GM21825 (cell line): Measurements from ENCODE around the gene WDSUB1.

Experiments
- ATAC-seq: cut with Tn5 transposase; IDR thresholded peaks from one replicate; pipeline ENCODE4 v1.9.1; 2021; ENCODE audit warnings: mild to moderate bottlenecking, moderate library complexity; ENCODE audit not compliant: unreplicated experiment

The WDSUB1 gene

DNA sequence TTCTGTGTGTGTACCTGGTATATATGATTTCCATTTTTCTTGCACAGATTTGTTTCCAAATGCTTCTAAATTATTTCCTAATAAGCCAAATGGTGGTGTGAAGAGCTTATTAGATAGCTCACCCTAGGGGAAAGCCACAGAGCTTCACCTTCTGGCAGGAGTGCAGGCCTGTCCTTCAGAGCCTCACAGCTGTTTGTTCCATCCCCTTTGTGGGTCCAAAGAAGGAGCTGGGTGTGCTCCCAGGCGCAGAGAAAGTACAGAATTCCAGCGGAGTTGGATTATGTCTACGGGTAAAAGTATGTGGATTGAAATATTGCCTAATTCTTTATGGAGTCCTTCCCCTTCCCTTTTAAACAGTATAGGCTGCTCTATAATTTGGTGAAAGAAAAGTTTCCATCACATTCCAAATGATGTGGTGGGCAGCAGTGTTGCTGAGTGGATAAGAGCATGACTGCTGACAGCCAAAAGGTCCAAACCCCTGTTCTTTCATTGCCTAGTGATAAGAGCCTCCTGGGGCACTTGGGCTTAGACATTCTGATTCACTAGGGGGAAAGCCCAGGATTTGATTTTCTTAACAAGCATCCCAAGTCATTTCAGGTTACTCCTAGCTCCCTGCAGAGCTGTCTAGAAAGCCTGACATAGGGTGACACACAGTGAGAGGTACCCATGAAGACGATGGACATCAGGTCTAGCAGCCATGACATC is 86.6 kb downstream of the WDSUB1 start:
- ATAC-seq: no peak

DNA sequence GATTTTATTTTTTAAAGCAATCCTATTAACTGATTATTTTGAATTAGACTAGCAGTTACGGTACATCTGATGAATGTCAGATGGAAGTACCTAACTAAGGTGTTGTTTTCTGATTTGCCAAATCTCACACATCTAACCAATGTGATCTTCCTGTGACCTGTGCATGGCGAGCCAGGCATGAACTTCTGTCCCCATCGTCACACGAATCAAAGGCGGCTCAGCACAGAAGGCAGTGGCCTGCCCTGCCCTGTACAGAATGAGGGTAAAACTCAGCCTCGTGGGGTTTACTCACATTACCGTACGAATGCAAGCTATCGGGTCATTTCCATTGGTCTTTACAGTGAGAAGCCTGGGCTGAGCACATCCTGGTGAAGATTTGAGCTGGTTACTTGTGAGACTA is 87.3 kb downstream of the WDSUB1 start:
- ATAC-seq: no peak

DNA sequence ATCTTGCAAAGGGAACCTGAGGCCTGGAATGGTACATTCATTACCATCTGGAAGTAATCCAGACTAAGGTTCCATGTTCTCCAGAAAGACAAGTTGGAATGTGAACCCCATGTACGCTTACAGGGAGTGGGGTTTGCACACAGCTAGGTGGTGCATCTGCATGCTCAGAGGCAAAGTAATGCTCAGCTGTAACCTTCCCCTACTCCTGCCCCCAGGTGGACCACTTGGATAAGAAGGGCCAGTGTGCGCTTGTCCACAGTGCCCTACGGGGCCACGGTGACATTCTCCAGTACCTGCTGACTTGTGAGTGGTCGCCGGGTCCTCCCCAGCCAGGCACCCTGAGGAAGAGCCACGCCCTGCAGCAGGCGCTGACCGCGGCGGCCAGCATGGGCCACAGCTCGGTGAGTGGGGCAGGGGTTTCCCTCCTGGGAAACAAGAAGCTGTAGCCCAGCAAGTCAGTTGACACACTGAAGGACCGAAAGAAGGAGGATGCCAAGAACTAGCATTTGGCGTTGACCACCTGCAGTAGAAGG is 90.0 kb downstream of the WDSUB1 start:
- no peak for ATAC-seq

DNA sequence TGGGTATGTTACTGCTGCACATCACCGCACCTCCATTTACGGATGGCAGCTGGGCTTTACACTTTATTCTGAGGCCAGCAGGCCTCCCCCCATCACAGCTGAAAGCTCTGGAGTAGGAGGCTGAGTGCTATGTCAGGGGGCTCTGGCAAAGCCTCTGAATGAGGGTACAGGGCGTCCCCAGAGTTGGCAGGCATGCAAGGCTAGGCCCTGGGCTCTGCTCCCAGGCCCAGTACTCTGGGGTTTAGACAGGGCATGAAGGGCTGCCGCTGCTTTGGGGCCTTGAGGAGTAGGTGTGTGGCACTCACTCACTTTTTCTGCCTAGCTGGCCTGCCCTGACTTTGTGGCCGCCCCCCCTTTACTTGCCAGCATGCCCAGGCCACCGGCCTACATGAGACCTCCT is 90.8 kb downstream of the WDSUB1 start:
- ATAC-seq: no peak

DNA sequence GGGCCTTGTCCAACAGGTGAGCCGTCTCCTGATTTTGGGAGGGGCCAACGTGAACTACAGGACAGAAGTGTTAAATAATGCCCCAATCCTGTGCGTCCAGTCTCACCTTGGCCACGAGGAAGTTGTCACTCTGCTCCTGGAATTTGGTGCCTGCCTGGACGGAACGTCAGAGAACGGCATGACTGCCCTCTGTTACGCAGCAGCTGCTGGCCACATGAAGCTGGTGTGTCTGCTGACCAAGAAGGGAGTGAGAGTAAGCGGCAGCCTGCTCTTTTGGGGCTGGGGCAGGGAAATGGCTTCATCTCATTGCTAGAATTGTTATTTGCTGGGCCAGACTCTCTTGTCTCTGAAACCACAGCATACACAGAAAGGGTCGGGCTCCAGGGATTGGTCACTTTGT is 92.3 kb downstream of the WDSUB1 start:
- ATAC-seq: no peak

DNA sequence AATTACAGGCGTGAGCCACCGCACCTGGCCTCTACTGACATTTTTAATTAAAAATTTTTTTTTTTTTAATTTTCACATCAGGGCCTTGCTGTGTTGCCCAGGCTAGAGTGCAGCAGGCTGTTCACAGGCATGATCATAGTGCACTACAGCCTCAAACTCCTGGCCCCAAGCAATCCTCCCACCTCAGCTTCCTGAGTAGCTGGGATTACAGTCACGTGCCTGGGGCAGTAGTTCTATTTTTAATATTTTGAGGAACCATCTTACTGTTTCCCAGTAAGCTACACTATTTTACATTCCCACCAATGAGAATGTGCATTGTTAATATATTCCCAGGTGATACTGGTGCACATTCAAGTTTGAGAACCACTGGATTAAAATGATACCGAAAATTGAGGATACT is 92.7 kb downstream of the WDSUB1 start:
- ATAC-seq: no peak

DNA sequence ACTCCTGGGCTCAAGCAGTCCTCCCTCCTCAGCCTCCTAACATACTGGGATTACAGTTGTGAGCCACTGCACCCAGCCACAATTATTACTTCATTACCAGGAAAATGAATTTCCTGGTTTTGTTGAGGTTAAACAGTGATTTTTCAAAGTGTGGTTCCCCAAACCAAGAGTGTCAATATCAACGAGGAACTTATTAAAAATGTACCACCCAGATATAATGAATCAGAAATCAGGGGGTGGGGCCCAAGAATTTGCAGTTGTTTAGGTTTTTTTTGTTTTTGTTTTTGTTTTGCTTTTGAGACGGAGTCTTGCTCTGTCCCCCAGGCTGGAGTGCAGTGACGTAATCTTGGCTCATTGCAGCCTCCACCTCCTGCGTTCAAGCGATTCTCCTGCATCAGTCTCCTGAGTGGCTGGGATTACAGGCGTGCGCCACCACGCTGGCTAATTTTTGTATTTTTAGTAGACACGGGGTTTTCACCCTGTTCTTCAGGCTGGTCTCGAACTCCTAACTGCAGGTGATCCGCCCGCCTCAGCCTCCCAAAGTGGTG is 94.1 kb downstream of the WDSUB1 start:
- no peak for ATAC-seq

DNA sequence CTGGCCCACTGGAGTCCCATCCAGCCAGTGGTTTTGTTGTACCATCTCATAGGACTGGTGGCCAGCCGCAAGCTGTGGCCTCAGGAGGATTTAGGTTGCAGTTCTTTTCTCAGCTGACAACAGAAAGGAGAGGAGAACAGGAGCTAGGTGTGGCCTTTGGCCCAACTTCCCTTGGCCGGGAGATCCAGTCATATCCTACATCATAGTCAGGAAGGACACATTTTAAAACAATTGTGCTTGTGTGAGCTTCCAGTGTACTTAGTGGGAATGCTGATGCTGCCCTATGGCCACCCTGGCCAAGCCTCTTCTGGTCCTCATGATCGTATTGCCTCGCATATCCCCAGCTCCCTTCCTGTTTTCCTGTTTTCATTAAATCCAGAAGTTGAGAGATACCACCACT is 98.1 kb downstream of the WDSUB1 start:
- ATAC-seq: no peak

DNA sequence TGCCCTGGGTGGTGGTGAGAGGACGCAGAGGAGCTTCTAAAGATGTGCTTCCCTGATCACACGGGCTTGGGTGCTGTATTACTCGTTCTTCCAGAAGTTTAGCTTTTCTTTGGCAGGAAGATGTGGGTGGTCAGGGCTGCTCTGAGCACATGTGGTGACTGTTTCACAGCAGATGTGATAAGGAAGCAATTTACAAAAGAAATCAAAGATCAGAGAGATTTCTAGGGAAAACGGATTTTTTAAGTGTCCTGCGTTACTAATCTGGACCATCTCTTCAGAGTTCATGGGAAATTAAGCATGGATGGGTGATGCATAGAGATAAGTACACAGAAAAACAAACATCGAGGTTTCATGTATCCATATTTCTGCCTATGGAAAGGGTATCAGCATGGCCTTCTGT is 99.4 kb downstream of the WDSUB1 start:
- ATAC-seq: no peak

DNA sequence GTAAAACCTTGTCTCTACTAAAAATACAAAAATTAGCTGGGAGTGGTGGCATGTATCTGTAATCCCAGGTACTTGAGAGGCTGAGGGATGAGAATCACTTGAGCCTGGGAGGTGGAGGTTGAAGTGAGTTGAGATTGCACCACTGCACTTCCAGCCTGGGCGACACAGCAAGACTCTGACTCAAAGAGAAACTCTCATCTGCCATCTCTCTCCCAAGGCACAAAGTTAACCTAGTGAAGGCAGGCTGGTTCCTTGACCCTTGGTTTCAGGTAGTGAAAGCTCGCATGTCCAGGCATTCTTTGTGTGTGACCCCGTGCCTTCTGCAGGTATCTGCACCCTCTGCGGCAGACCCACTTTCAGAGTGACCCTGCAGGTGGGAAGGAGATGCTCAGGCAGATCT is 100.0 kb downstream of the WDSUB1 start:
- ATAC-seq: no peak
